Gastroesophageal sphincter (tissue), 3 donors: ENCODE results near the gene TUBAL3.

Experiments used
- CTCF ChIP-seq, 4 experiments: fragments of 200-600 bp in 2 of 4; fragments of 450-650 bp in 2 of 4; sonication (generic) in 1 of 4; IDR thresholded peaks; one replicate each; pipeline ENCODE4 v1.5.1; 2017 to 2019; ENCODE audit warnings: antibody characterized with exemption in 4 of 4, mild to moderate bottlenecking in 2 of 4, moderate library complexity in 2 of 4
- EP300 ChIP-seq: sonication (generic); formaldehyde crosslinking; IDR thresholded peaks from one replicate; pipeline ENCODE4 v1.6.1; 2017; ENCODE audit warnings: antibody characterized with exemption, mild to moderate bottlenecking

- TF ChIP-seq CTCF (IDR thresholded peaks at IDR 0.05) (no peak), EP300 (no peak)
Observed at GRCh38 chr10:5428133-5428532, 23.5 kb upstream of the TUBAL3 start.
